Chondrocyte (in vitro differentiated cells): ENCODE data around the gene EFNA2. TPM values are rescaled to one million over a fixed set of nuclear protein-coding genes. Genes with fewer than 3 reads are reported as not detected.

Experiments used
- DNase-seq: peaks from one replicate; pipeline ENCODE4 v3.0.0; 2021; ENCODE audit warnings: mixed read lengths, low spot score
- H3K27ac Mint-ChIP-seq: one replicate; pipeline ENCODE4 v1.8.0; 2021; ENCODE audit warnings: mild to moderate bottlenecking, moderate library complexity, mixed read lengths; ENCODE audit not compliant: unreplicated experiment
- H3K27me3 Mint-ChIP-seq: 2 replicates; pipeline ENCODE4 v1.8.0; 2021; ENCODE audit warnings: low read depth, mixed read lengths
- H3K36me3 Mint-ChIP-seq: 2 replicates; pipeline ENCODE4 v1.8.0; 2021; ENCODE audit warnings: low read depth, mixed read lengths
- H3K4me1 Mint-ChIP-seq: 2 replicates; pipeline ENCODE4 v1.8.0; 2021; ENCODE audit warnings: low read depth, mild to moderate bottlenecking, mixed read lengths
- H3K4me3 Mint-ChIP-seq: one replicate; pipeline ENCODE4 v1.8.0; 2021; ENCODE audit warnings: mild to moderate bottlenecking, moderate library complexity, mixed read lengths; ENCODE audit not compliant: unreplicated experiment
- H3K9me3 Mint-ChIP-seq: 2 replicates; pipeline ENCODE4 v1.8.0; 2021; ENCODE audit warnings: low read depth, mixed read lengths
- CTCF ChIP-seq: fragments of 200-600 bp; sonication (generic); IDR thresholded peaks from 2 replicates; pipeline ENCODE4 v1.5.0; 2021; ENCODE audit warnings: antibody characterized with exemption, mild to moderate bottlenecking, moderate library complexity
- total RNA-seq: library from RNA; stranded (reverse); gene quantifications from 3 replicates; pipeline ENCODE4 v1.2.1, GENCODE V29; 2021

The EFNA2 gene
- total RNA-seq, 1 donor from 2014 or later, result 7.0 TPM

GRCh38 chr19:1275976-1276627 lies 9.6 kb upstream of the EFNA2 start:
- no peak for TF ChIP-seq CTCF
- no peaks in the 10 kb centered on the region for H3K9me3 Mint-ChIP-seq
- no peaks in the 10 kb centered on the region for H3K27me3 Mint-ChIP-seq
- peak overlapping the region; percentile 65 for H3K4me3 Mint-ChIP-seq
- H3K27ac Mint-ChIP-seq, result peak overlapping the region; percentile 92
- H3K4me1 Mint-ChIP-seq, result peaks cover 40% of the 10 kb centered on the region
- H3K36me3 Mint-ChIP-seq, result peaks cover 26% of the 10 kb centered on the region
- DNase-seq, result no peak

- Mint-ChIP-seq H3K36me3 (peaks cover 21% of the 10 kb centered on the region), H3K4me3 (peak overlapping the region; percentile 65), H3K27ac (peak overlapping the region; percentile 92), H3K4me1 (peaks cover 35% of the 10 kb centered on the region), H3K27me3 (no peaks in the 10 kb centered on the region), H3K9me3 (no peaks in the 10 kb centered on the region)
- no peak for DNase-seq
- TF ChIP-seq CTCF, result no peak
These were observed 9.0 kb upstream of the EFNA2 start for GRCh38 chr19:1276628-1277022.

- peaks cover 17% of the 10 kb centered on the region for H3K36me3 Mint-ChIP-seq
- H3K4me3 Mint-ChIP-seq, result peak overlapping the region; percentile 65
These were observed 8.6 kb upstream of the EFNA2 start for GRCh38 chr19:1277061-1277460.

GRCh38 chr19:1278074-1278473 lies 7.6 kb upstream of the EFNA2 start:
- H3K4me3 Mint-ChIP-seq, result no peak overlapping the region

More at GRCh38 chr19:1277061-1277460, 8.6 kb upstream of the EFNA2 start:
- no peak for TF ChIP-seq CTCF
- Mint-ChIP-seq H3K9me3 (no peaks in the 10 kb centered on the region), H3K4me1 (peaks cover 31% of the 10 kb centered on the region), H3K27ac (peak overlapping the region; percentile 92), H3K27me3 (no peaks in the 10 kb centered on the region)
- DNase-seq, result no peak

More at GRCh38 chr19:1278074-1278473, 7.6 kb upstream of the EFNA2 start:
- no peak for TF ChIP-seq CTCF
- peaks cover 23% of the 10 kb centered on the region for H3K4me1 Mint-ChIP-seq
- DNase-seq, result no peak
- no peak overlapping the region for H3K27ac Mint-ChIP-seq
- H3K9me3 Mint-ChIP-seq, result no peaks in the 10 kb centered on the region
- H3K36me3 Mint-ChIP-seq, result peaks cover 9% of the 10 kb centered on the region
- no peaks in the 10 kb centered on the region for H3K27me3 Mint-ChIP-seq
